HFF-Myc (cell line): ENCODE data around the gene DAAM1.

Source experiments
- DNase-seq: peaks from one replicate; pipeline ENCODE4 v3.0.0-alpha.2; 2011; ENCODE audit warnings: low read depth; ENCODE audit errors: extremely low read depth
- H3K4me3 ChIP-seq: replicated peaks from 2 replicates; pipeline ENCODE4 v1.5.1; 2011; ENCODE audit warnings: low read depth, mild to moderate bottlenecking, control low read depth, low read length
- TF ChIP-seq, protein P1 (sequence below): IDR thresholded peaks from 2 replicates; pipeline ENCODE4 v1.5.1; 2012; ENCODE audit warnings: mild to moderate bottlenecking, low read depth, low read length, control low read depth; ENCODE audit errors: missing control alignments

The DAAM1 gene

DNA sequence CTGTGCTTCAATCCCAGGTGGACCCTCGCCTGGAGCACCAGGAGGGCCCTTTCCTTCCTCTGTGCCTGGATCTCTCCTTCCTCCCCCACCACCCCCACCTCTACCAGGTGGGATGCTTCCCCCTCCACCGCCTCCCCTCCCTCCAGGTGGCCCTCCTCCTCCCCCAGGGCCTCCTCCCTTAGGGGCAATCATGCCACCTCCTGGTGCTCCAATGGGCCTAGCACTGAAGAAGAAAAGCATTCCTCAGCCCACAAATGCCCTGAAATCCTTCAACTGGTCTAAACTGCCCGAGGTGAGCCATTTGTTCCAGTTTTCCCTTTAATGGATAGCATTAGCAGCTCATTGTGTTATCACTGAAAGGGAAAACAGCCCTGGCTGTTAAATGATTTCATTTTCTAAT is 142.8 kb downstream of the DAAM1 start:
- no peak overlapping the region for H3K4me3 ChIP-seq
- TF ChIP-seq, protein P1, sequence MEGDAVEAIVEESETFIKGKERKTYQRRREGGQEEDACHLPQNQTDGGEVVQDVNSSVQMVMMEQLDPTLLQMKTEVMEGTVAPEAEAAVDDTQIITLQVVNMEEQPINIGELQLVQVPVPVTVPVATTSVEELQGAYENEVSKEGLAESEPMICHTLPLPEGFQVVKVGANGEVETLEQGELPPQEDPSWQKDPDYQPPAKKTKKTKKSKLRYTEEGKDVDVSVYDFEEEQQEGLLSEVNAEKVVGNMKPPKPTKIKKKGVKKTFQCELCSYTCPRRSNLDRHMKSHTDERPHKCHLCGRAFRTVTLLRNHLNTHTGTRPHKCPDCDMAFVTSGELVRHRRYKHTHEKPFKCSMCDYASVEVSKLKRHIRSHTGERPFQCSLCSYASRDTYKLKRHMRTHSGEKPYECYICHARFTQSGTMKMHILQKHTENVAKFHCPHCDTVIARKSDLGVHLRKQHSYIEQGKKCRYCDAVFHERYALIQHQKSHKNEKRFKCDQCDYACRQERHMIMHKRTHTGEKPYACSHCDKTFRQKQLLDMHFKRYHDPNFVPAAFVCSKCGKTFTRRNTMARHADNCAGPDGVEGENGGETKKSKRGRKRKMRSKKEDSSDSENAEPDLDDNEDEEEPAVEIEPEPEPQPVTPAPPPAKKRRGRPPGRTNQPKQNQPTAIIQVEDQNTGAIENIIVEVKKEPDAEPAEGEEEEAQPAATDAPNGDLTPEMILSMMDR, result no peak
- no peak for DNase-seq

DNA sequence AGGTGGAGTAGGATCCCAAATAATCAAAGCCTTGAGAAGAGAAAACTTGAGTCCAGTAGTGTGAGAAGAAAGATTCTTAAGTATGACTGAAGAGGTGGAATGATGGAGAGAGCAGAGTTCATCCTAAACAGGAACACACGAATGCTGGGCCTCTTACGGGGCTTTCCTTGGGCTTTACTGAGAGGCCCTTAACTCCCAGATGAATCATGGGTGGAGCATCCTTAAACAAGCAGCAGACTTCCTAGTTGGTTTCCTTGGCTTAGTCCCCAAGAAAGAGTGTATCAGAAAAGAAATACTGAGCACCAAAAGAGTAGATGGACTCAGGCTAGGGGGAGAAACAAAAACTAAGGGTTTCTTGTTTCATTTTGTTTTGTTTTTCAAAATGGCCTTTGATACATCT is 144.3 kb downstream of the DAAM1 start:
- DNase-seq, result no peak
- TF ChIP-seq, protein P1, result no peak
- no peak overlapping the region for H3K4me3 ChIP-seq

DNA sequence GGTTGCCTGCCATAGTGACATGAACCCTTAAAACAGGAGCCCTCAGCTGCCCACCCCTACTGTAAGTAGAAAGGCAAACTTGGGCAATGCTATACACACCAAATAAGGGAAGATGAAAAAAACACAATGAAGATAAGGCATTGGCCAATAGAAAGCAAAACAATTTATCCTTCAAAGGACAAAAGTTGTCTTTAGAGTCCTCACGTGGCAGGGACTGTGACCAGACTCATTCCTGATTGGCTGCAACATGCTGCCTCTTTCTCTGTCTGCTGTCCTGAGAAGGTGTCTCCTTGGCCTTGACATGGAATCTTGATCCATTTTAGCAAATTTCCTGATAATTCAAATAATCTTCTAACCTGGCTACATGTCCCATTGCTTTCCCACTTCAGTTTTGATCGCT is 144.8 kb downstream of the DAAM1 start:
- no peak for DNase-seq
- no peak overlapping the region for H3K4me3 ChIP-seq
- TF ChIP-seq, protein P1, result no peak

DNA sequence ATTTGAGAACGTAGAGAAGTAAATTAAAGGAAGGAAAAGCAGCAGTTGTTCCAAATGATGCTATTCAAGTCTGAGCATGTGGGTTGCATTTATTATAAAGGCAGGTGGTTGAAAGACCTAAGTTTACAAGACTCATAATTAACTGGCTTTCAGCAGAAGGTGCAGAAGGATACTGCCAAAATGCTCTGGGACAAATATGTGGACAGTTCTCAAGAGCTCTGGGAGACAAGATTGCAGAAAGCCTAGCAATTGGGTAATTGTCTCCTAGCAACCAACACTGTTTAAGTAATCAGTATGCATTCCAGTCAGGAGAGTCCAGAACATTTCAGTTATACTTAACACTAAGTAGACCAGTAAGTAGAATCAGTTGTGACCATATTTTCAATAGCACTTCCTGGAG is 145.2 kb downstream of the DAAM1 start:
- no peak overlapping the region for H3K4me3 ChIP-seq
- TF ChIP-seq, protein P1, result no peak
- DNase-seq, result peak; percentile 27

DNA sequence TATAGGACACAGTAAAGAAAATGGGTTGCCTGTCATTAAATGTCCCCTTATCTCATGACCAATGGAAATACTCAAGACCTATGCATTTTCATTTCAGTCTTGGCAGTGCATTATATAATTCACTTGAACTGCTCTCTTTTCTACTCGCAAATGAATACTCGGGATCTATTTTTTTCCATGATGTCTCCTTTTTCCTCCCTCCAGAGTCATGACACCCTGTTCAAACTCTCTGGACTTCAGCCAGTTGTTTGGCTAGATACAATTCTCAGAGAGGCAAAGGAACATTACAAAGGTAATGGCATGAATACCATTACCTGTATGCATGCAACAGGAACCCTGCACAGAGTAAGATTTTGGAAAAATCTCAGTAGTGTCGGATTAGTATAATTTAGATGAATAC is 145.8 kb downstream of the DAAM1 start:
- DNase-seq, result no peak
- TF ChIP-seq, protein P1, result no peak
- H3K4me3 ChIP-seq, result no peak overlapping the region

DNA sequence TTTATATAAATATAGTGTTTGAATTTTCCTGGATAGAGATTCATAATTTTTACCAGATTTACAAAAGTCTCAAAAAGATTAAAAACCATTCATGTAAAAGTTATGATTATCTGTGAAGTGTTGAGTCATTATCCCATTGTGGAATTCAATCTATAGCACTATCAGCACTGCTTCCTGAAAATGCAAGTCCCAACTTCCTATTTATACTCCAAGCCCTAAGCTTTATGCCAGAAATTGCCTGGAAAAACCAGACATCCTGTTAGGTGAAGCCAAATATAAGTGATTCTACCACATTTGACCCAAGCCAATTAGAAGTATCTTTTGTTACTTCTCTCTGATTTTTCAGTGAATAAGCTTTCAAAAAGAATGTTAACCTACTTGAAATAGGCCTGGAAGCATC is 147.6 kb downstream of the DAAM1 start:
- no peak overlapping the region for H3K4me3 ChIP-seq
- TF ChIP-seq, protein P1, result no peak
- DNase-seq, result no peak

DNA sequence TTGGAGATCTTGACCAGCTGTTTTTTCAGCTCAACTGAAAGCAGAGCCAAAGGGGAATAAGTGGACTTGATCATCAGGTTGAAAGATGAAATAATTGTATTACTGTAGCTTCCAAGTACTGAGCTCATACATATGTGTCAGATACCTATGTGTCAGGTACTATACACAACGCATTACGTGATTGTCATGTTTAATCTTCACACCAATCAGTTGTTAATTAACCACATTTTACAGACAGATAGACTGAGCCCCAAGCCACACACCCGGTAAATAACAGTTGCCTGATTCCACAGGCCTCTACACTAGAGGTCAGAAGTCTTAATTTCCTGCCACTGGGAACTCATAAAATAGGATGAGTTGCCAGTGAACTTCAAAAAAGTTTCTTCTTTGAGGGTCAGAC is 148.2 kb downstream of the DAAM1 start:
- no peak for DNase-seq
- H3K4me3 ChIP-seq, result no peak overlapping the region
- TF ChIP-seq, protein P1, result no peak
